Spleen (tissue), 11 donors: ENCODE data around the gene ATG9A. TPM values are rescaled to one million over a fixed set of nuclear protein-coding genes. Genes with fewer than 3 reads are reported as not detected.

Experiments
- DNase-seq: peaks from one replicate; pipeline ENCODE4 v3.0.0-alpha.2; 2020
- H3K27ac ChIP-seq, 8 donors: fragments of 200-600 bp; sonication (generic) in 7 of 8; 1 replicate in 4 of 8; 2 replicates in 4 of 8; pipeline versions ENCODE4 v1.5.0 to v1.8.0; 2016 to 2021; ENCODE audit warnings: inconsistent platforms in 4 of 8, mild to moderate bottlenecking in 4 of 8, moderate library complexity in 1 of 8
- H3K27me3 ChIP-seq, 7 donors: fragments of 200-600 bp; sonication (generic) in 6 of 7; replicated peaks in 1 of 7; 1 replicate in 4 of 7; 2 replicates in 3 of 7; pipeline versions ENCODE4 v1.5.0 to v1.8.0; 2016 to 2021; ENCODE audit warnings: inconsistent platforms in 3 of 7, mild to moderate bottlenecking in 1 of 7
- H3K36me3 ChIP-seq, 6 donors: fragments of 200-600 bp; sonication (generic) in 5 of 6; 1 replicate in 4 of 6; 2 replicates in 2 of 6; pipeline versions ENCODE4 v1.5.0 to v1.8.0; 2016 to 2021; ENCODE audit warnings: inconsistent platforms in 2 of 6
- H3K4me1 ChIP-seq, 6 donors: fragments of 200-600 bp; sonication (generic) in 5 of 6; 1 replicate in 3 of 6; 2 replicates in 3 of 6; pipeline versions ENCODE4 v1.5.0 to v1.8.0; 2016 to 2021; ENCODE audit warnings: inconsistent platforms in 3 of 6
- H3K4me3 ChIP-seq, 8 donors: fragments of 200-600 bp; sonication (generic) in 7 of 8; 1 replicate in 4 of 8; 2 replicates in 4 of 8; pipeline versions ENCODE4 v1.5.0 to v1.8.0; 2016 to 2021; ENCODE audit warnings: inconsistent platforms in 4 of 8, mild to moderate bottlenecking in 4 of 8, moderate library complexity in 2 of 8
- H3K9me3 ChIP-seq, 8 donors: fragments of 200-600 bp; sonication (generic) in 7 of 8; 1 replicate in 4 of 8; 2 replicates in 4 of 8; pipeline versions ENCODE4 v1.5.0 to v1.8.0; 2016 to 2021; ENCODE audit warnings: inconsistent platforms in 4 of 8
- POLR2A ChIP-seq, 3 donors: fragments of 450-650 bp; IDR thresholded peaks; one replicate each; pipeline ENCODE4 v1.5.1; 2017; ENCODE audit warnings: antibody characterized with exemption in 3 of 3, mild to moderate bottlenecking in 1 of 3
- POLR2AphosphoS5 ChIP-seq, 3 donors: sonication (generic); formaldehyde crosslinking; IDR thresholded peaks; one replicate each; pipeline ENCODE4 v1.5.1; 2017; ENCODE audit warnings: antibody characterized with exemption in 3 of 3
- WGBS, 5 donors: extraction: QIAGEN DNeasy Blood & Tissue Kit in 3 of 5; methylation state at CpG; one replicate each; pipeline versions ENCODE4 v1.1.5 to v1.1.7; 2013 to 2018; 5-methylcytosine and 5-hydroxymethylcytosine counted together
- intact Hi-C: fragments of 100-400 bp; cut with DNase I; formaldehyde crosslinking; loops from one replicate; pipeline ENCODE4 v1.15.0; 2023; ENCODE audit warnings: low total_unique reads
- polyA plus RNA-seq, 3 donors: library from polyadenylated mRNA; stranded (reverse); fragments of 200-250 nt; gene quantifications; one replicate each; pipeline ENCODE4 v1.2.1, GENCODE V29; 2013
- total RNA-seq, 7 donors: library from RNA; depleted of rRNA in 3 of 7; stranded (reverse); fragments of >200 nt in 3 of 7; fragmentation: NEBNext Ultra II Directional in 4 of 7; extraction: Animal tissue kit (Norgen Biotek cat#: 25700) in 4 of 7; gene quantifications; one replicate each; pipeline versions ENCODE4 v1.1.0 to v1.2.1, GENCODE V29; 2016 to 2021
- TF ChIP-seq, protein P1 (sequence below), 11 experiments: fragments of 200-600 bp in 7 of 11; fragments of 450-650 bp in 4 of 11; sonication (generic) in 4 of 11; IDR thresholded peaks in 8 of 11; conservative IDR thresholded peaks in 3 of 11; 1 replicate in 7 of 11; 2 replicates in 4 of 11; pipeline versions ENCODE4 v1.4.0 to v1.8.0; 2016 to 2021; ENCODE audit warnings: antibody characterized with exemption in 11 of 11, inconsistent platforms in 4 of 11, mild to moderate bottlenecking in 1 of 11
- donor health status: healthy with polysubstance abuse.
- donor health status: DM: no; HTN: no; CAD: no; lungs with moderate emphysema.
- donor health status: DM: no; HTN: no; CAD: no.
- donor health status: Bipolar disorder and iron deficiency.
- donor health status: healthy.
- donor health status: DM: no; HTN: no; CAD: no.
- donor health status: DM: yes; HTN: yes; CAD: no.

ATG9A gene
- total and polyA plus RNA-seq, 10 donors, result 9.4 to 68.2 (median 44.8) TPM

DNA sequence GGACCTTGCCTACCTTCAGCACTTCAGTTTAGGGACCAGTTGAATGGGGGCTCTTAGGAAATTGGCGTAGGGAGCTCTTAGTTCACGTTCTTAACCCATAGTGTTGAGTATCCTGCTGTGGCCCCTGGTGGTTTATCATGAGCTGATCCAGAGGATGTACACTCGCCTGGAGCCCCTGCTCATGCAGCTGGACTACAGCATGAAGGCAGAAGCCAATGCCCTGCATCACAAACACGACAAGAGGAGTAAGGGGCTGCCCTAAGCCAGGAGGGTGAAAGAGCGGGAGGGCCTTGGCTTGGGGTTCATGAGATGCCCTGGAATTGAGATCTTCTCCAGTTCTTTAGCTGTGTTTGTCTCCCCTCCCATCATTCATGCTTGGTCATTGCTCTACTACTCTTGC, 48.5 kb downstream of the ATG9A start:
- 85 to 96% (median 91%) methylated on average over 4 to 5 of the region's 5 CpGs for WGBS, 5 donors
- intact Hi-C loops, result no loop called here

DNA sequence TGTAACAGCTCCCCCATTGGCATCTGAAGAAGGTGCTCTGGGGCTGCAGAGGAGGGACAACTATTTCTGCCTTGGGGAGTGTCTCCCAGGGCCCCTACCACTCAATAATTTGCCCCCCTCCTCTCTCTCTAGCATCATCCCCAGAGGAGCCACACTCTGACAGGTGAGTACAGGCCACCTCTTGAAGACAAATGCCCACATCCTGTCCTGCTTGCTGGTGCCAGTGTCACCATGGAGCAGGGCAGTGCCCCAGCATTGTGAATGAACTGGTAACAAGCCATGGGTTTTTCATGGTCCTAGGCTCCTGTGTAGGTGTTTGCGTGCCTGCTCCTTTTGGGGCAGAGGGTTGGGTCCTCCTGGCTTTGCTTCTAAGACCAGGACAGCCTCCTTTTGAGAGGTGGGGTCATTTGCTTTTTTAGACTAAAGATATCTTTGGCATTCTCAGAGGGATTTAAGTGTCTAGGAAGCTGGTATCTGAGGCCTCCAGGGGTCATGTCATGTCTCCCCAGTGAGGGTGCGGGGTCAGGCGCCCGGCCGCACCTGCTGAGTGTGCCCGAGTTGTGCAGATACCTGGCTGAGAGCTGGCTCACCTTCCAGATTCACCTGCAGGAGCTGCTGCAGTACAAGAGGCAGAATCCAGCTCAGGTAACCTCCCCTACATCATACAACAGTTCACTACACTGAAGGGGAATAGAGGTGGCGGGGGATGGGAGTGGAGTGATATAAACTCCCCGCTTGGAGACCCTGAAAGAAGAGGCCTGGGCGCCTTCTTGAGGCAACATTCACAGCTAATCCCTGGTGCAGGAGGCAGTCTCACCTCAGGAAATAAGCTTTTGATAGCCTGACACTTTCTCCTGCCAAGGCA, 49.6 kb downstream of the ATG9A start:
- intact Hi-C loops, result no loop called here
- peaks cover 18 to 73% (median 47%) of the 10 kb centered on the region in 6 donors for H3K4me1 ChIP-seq
- H3K4me3 ChIP-seq, result peak overlapping the region in 2 of 8 donors; percentile 82 to 95
- TF ChIP-seq, protein P1, sequence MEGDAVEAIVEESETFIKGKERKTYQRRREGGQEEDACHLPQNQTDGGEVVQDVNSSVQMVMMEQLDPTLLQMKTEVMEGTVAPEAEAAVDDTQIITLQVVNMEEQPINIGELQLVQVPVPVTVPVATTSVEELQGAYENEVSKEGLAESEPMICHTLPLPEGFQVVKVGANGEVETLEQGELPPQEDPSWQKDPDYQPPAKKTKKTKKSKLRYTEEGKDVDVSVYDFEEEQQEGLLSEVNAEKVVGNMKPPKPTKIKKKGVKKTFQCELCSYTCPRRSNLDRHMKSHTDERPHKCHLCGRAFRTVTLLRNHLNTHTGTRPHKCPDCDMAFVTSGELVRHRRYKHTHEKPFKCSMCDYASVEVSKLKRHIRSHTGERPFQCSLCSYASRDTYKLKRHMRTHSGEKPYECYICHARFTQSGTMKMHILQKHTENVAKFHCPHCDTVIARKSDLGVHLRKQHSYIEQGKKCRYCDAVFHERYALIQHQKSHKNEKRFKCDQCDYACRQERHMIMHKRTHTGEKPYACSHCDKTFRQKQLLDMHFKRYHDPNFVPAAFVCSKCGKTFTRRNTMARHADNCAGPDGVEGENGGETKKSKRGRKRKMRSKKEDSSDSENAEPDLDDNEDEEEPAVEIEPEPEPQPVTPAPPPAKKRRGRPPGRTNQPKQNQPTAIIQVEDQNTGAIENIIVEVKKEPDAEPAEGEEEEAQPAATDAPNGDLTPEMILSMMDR (IDR thresholded peaks at IDR 0.05 in 8 of 11, conservative IDR thresholded peaks at IDR 0.05 in 3 of 11), result no peak
- TF ChIP-seq POLR2A (IDR thresholded peaks at IDR 0.05), result no peak
- TF ChIP-seq POLR2AphosphoS5 (IDR thresholded peaks at IDR 0.05), result no peak
- peaks cover 0 to 65% (median 54%) of the 10 kb centered on the region in 6 donors for H3K36me3 ChIP-seq
- peak overlapping the region in 1 of 8 donors; percentile 99 for H3K27ac ChIP-seq
- 95 to 100% (median 97%) methylated on average over 7 to 9 of the region's 9 CpGs for whole genome bisulfite sequencing, 5 donors
- H3K27me3 ChIP-seq, result no peaks in the 10 kb centered on the region
- no peak for DNase-seq
- no peaks in the 10 kb centered on the region for H3K9me3 ChIP-seq

More for the DNA sequence above, 48.5 kb downstream of the ATG9A start:
- Histone ChIP-seq H3K27ac (no peak overlapping the region), H3K9me3 (no peaks in the 10 kb centered on the region), H3K4me1 (peaks cover 9 to 62% (median 36%) of the 10 kb centered on the region in 6 donors), H3K36me3 (peaks cover 0 to 67% (median 54%) of the 10 kb centered on the region in 6 donors), H3K27me3 (no peaks in the 10 kb centered on the region), H3K4me3 (no peak overlapping the region)
- DNase-seq, result no peak
- TF ChIP-seq POLR2AphosphoS5 (IDR thresholded peaks at IDR 0.05) (no peak), POLR2A (IDR thresholded peaks at IDR 0.05) (no peak)
- TF ChIP-seq, protein P1 (IDR thresholded peaks at IDR 0.05 in 8 of 11, conservative IDR thresholded peaks at IDR 0.05 in 3 of 11), result no peak

DNA sequence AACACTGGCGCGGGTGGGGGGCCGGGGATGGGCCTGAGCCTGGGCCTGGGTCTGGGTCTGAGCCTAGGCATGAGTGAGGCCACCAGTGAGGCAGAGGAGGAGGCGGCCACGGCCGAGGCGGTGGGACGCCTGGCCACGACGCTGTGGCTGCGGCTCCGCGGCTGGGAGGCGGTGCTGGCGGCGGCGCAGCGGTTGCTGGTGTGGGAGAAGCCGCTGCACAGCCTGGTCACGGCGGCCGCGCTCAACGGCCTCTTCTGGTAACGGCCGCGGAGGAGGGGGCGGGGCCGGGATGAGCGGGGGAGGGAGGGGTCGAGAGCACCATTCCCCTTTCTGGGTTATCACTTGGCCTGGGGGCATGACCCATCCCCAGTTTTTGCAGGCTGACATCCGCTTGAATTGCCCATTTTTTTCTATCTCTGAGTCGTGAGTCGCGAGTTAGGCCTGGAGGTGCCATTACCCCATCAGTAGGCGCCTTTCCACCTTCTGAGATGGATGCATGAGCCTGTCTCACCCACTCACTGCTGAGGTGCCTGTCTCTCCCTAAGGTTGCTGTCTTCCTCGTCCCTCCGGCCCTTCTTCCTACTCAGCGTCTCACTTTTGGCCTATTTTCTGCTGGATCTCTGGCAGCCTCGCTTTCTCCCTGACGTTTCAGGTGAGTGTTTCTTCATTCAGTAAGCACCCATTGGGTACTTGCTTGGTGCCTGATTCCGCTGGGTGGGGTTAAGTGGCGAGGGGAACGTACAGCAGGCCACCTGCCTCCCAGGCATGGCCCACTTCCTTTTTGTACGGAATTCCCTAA, 50.9 kb downstream of the ATG9A start:
- Histone ChIP-seq H3K4me1 (peaks cover 20 to 86% (median 55%) of the 10 kb centered on the region in 6 donors), H3K27ac (peak overlapping the region; percentile 95 to 100 (median 99)), H3K9me3 (no peaks in the 10 kb centered on the region), H3K36me3 (peaks cover 0 to 65% (median 58%) of the 10 kb centered on the region in 6 donors), H3K4me3 (peak overlapping the region; percentile 59 to 95 (median 89)), H3K27me3 (no peaks in the 10 kb centered on the region)
- TF ChIP-seq, protein P1 (IDR thresholded peaks at IDR 0.05 in 8 of 11, conservative IDR thresholded peaks at IDR 0.05 in 3 of 11), result peak in 1 of 11 experiments; percentile 24
- TF ChIP-seq POLR2A (IDR thresholded peaks at IDR 0.05) (no peak), POLR2AphosphoS5 (IDR thresholded peaks at IDR 0.05) (no peak)
- WGBS, 5 donors, result 2 to 6% (median 2%) methylated on average over 14 to 45 of the region's 45 CpGs
- intact Hi-C loops, result no loop called here
- DNase-seq, result peak; percentile 94
